ENCODE measurements around the gene RASGEF1B. TPM values are rescaled to one million over a fixed set of nuclear protein-coding genes. Genes with fewer than 3 reads are reported as not detected.
"Not testable (repeated sequence)": the region's sequence is repeated elsewhere in the genome, so short reads cannot be mapped to it uniquely, and the experiment has no call there.

The RASGEF1B gene
- polyA plus RNA-seq, 2 of the 4 experiments (the other 2 are of a cell fraction): 0.16 TPM; not detected in 1

DNA sequence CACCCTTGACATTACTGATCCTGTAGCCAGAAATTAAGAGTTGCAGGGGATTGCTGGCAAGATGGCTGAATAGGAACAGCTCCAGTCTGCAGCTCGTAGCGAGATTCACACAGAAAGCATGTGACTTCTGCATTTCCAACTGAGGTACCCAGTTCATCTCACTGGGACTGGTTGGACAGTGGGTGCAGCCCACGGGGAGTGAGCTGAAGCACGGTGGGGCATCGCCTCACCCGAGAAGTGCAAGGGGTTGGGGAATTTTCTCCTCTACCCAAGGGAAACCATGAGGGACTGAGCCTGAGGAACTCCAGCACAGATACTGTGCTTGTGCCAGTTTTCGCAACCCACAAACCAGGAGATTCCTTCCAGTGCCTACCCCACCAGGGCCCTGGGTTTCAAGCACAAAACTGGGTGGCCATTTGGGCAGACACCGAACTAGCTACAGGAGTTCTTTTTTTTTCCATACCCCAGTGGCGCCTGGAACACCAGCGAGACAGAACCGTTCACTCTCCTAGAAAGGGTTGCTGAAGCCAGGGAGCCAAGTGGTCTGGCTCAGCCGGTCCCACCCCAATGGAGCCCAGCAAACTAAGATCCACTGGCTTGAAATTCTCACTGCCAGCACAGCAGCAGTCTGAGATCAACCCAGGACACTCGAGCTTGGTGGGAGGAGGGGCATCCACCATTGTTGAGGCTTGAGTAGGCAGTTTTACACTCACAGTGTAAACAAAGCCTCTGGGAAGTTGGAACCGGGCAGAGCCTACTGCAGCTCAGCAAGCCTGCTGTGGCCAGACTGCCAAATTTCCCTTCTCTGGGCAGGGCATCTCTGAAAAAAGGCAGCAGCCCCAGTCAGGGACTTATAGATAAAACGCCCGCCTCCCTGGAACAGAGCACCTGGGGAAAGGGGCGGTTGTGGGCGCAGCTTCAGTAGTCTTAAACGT, 1.9 kb upstream of the RASGEF1B start:
- CTCF ChIA-PET: interaction anchor here (0.6 kb wide), 1 partner anchor 450 kb away, joined by 3 read pairs; no protein-coding TSS in a partner anchor
- ATAC-seq; POLR2A ChIA-PET; H3K9me3 ChIP-seq; H3K27ac ChIP-seq; FAIRE-seq; H3K4me2 ChIP-seq; H3K4me1 ChIP-seq; H3K4me3 ChIP-seq; DNase-seq (ENCODE audit: low read depth in 1 of 2, low spot score in 1 of 2): not testable (repeated sequence)
- 64% methylated on average over 14 of the region's 19 CpGs for WGBS (ENCODE audit: missing lambda C conversion rate)

- CTCF ChIA-PET: interaction anchor here (0.6 to 0.8 kb wide), 2 partner anchors 47 to 451 kb away, joined by 3 read pairs; no protein-coding TSS in a partner anchor
- POLR2A ChIA-PET: no interaction called here
- WGBS (ENCODE audit: missing lambda C conversion rate): 15% methylated on average over 8 of the region's 9 CpGs
- Histone ChIP-seq H3K27ac (no peak overlapping the region), H3K4me2 (peak overlapping the region; percentile 83), H3K4me1 (0 out of 3 replicates have a peak, but pooled peaks cover 5% of the 10 kb centered on the region), H3K9me3 (no peaks in the 10 kb centered on the region), H3K4me3 (peak overlapping the region; percentile 54)
- FAIRE-seq (no peak), DNase-seq (ENCODE audit: low read depth in 1 of 2, low spot score in 1 of 2) (peak; percentile 14 to 28), ATAC-seq (peak; percentile 73 to 79)
- no peak for TF ChIP-seq RNF2 (IDR thresholded peaks at IDR 0.05; ENCODE audit: borderline replicate concordance, low read depth)
- TF ChIP-seq POLR2AphosphoS2 (conservative IDR thresholded peaks at IDR 0.05; ENCODE audit: low read length): no peak
- no peak for TF ChIP-seq BCL3 (IDR thresholded peaks at IDR 0.05)
- no peak for TF ChIP-seq JUNB (IDR thresholded peaks at IDR 0.05)
- no peak for TF ChIP-seq CEBPB (IDR thresholded peaks at IDR 0.05)
- TF ChIP-seq HOXA7 (CRISPR knock-in tag; IDR thresholded peaks at IDR 0.05): no peak
These were observed 825 bp upstream of the RASGEF1B start for GRCh38 chr4:81472281-81473182.

DNA sequence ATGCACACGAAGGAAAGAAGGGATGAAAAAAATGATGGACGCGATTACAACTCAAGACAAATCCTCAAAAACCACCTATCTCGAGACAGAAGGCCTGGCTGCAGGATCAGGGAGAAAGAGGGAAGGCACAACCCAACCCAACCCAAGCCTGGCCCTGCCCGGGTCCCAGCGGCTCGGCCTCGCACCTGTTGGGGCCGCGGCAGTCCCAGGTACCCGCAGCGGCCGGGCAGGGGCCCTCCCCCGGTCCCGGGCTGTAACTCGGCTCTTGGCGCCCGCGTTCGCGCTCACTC, 464 bp downstream of the RASGEF1B start:
- 0 out of 3 replicates have a peak, but pooled peaks cover 5% of the 10 kb centered on the region for H3K4me1 ChIP-seq
- peak in 1 of 2 experiments; percentile 60; a peak in 4 of 6 replicates for ATAC-seq
- 2% methylated on average over 21 of the region's 21 CpGs for WGBS (ENCODE audit: missing lambda C conversion rate)
- peak overlapping the region; percentile 83 for H3K4me2 ChIP-seq
- peak overlapping the region; percentile 54 for H3K4me3 ChIP-seq
- no peak for FAIRE-seq
- no peak for DNase-seq (ENCODE audit: low read depth in 1 of 2, low spot score in 1 of 2)
- ChIA-PET POLR2A (no interaction called here), CTCF (interaction anchor here (1.3 kb wide), 1 partner anchor 797 kb away, joined by 7 read pairs; no protein-coding TSS in a partner anchor)
- TF ChIP-seq TFCP2L1 (CRISPR knock-in tag; IDR thresholded peaks at IDR 0.05): no peak
- TF ChIP-seq, protein P1, sequence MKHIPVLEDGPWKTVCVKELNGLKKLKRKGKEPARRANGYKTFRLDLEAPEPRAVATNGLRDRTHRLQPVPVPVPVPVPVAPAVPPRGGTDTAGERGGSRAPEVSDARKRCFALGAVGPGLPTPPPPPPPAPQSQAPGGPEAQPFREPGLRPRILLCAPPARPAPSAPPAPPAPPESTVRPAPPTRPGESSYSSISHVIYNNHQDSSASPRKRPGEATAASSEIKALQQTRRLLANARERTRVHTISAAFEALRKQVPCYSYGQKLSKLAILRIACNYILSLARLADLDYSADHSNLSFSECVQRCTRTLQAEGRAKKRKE (CRISPR knock-in tag; IDR thresholded peaks at IDR 0.05; ENCODE audit: low read depth): no peak
- TF ChIP-seq KDM5A (IDR thresholded peaks at IDR 0.05): no peak
- TF ChIP-seq NFE2L2 (conservative IDR thresholded peaks at IDR 0.05; ENCODE audit: low read length): no peak
- TF ChIP-seq HOXB5 (CRISPR knock-in tag; IDR thresholded peaks at IDR 0.05): no peak
- no peak for TF ChIP-seq BHLHE40 (IDR thresholded peaks at IDR 0.05; ENCODE audit: low read depth, low read length)
- TF ChIP-seq EHMT2 (IDR thresholded peaks at IDR 0.05; ENCODE audit: low read depth): no peak
- TF ChIP-seq CHD2 (IDR thresholded peaks at IDR 0.05; ENCODE audit: low read length, partially characterized antibody): no peak
- no peak for TF ChIP-seq PBX3 (IDR thresholded peaks at IDR 0.05)
- no peak for TF ChIP-seq ESRRA (IDR thresholded peaks at IDR 0.05; ENCODE audit: borderline replicate concordance, low read length)
- TF ChIP-seq HOXB13 (CRISPR knock-in tag; IDR thresholded peaks at IDR 0.05; ENCODE audit: low read depth): no peak
- no peak for TF ChIP-seq CBX2 (IDR thresholded peaks at IDR 0.05; ENCODE audit: borderline replicate concordance, low read depth)
- no peak for TF ChIP-seq MAX (IDR thresholded peaks at IDR 0.05)
- no peak for TF ChIP-seq FOSB (CRISPR knock-in tag; IDR thresholded peaks at IDR 0.05)
- TF ChIP-seq REST (IDR thresholded peaks at IDR 0.05): no peak
- TF ChIP-seq NR3C1 (IDR thresholded peaks at IDR 0.05): no peak
- no peak for TF ChIP-seq ZFP36 (IDR thresholded peaks at IDR 0.05; ENCODE audit: borderline replicate concordance, partially characterized antibody)
- no peak for TF ChIP-seq CBX8 (IDR thresholded peaks at IDR 0.05)
- H3K9me3 ChIP-seq: no peaks in the 10 kb centered on the region
- no peak overlapping the region for H3K27ac ChIP-seq

Measured in A549 (cell line).